SK-N-SH treated with all-trans-retinoic acid at 6 μM for 48 hours (cell line): ENCODE results near the gene KIF1A.

Experiments used
- ATAC-seq: fragments of 200-7000 bp; cut with Tn5 transposase; 3 replicates; pipeline ENCODE4 v1.9.1; 2020; ENCODE audit warnings: mild to moderate bottlenecking, moderate library complexity
- ARNTL ChIP-seq: fragments of 450-650 bp; formaldehyde crosslinking; IDR thresholded peaks from 2 replicates; pipeline ENCODE4 v1.5.0; 2020; ENCODE audit warnings: low read depth, mild to moderate bottlenecking, moderate library complexity, borderline replicate concordance
- BACH2 ChIP-seq: fragments of 250-450 bp; sonication (Bioruptor Pico); IDR thresholded peaks from 2 replicates; pipeline ENCODE4 v1.9.0; 2021; ENCODE audit warnings: mild to moderate bottlenecking, borderline replicate concordance
- CSDC2 ChIP-seq: fragments of 250-450 bp; sonication (Bioruptor Pico); IDR thresholded peaks from 2 replicates; pipeline ENCODE4 v1.5.0; 2020; ENCODE audit warnings: mild to moderate bottlenecking, moderate library complexity
- GLIS3 ChIP-seq: fragments of 250-450 bp; sonication (Bioruptor Pico); IDR thresholded peaks from 2 replicates; pipeline ENCODE4 v1.5.0; 2020; ENCODE audit warnings: mild to moderate bottlenecking, moderate library complexity
- ISL1 ChIP-seq: fragments of 250-450 bp; sonication (Bioruptor Pico); IDR thresholded peaks from 2 replicates; pipeline ENCODE4 v2.1.2; 2022; ENCODE audit warnings: mild to moderate bottlenecking, moderate library complexity
- OSR1 ChIP-seq: fragments of 250-450 bp; sonication (Bioruptor Pico); IDR thresholded peaks from 2 replicates; pipeline ENCODE4 v1.8.0; 2022; ENCODE audit warnings: moderate library complexity, mild to moderate bottlenecking, inconsistent platforms
- RARB ChIP-seq: fragments of 250-450 bp; sonication (Bioruptor Pico); IDR thresholded peaks from 2 replicates; pipeline ENCODE4 v1.8.0; 2021; ENCODE audit warnings: mild to moderate bottlenecking, moderate library complexity
- SNAI2 ChIP-seq: fragments of 250-450 bp; sonication (Bioruptor Pico); IDR thresholded peaks from 2 replicates; pipeline ENCODE4 v1.5.0; 2020; ENCODE audit warnings: mild to moderate bottlenecking, moderate library complexity
- TCF4 ChIP-seq: fragments of 250-450 bp; sonication (Bioruptor Pico); IDR thresholded peaks from 2 replicates; pipeline ENCODE4 v1.8.0; 2021; ENCODE audit warnings: mild to moderate bottlenecking, moderate library complexity, borderline replicate concordance
- TOX ChIP-seq: fragments of 250-450 bp; sonication (Bioruptor Pico); IDR thresholded peaks from 2 replicates; pipeline ENCODE4 v1.8.0; 2021; ENCODE audit warnings: mild to moderate bottlenecking, moderate library complexity, borderline replicate concordance
- ZC3H10 ChIP-seq: fragments of 250-450 bp; sonication (Bioruptor Pico); IDR thresholded peaks from 2 replicates; pipeline ENCODE4 v1.5.1; 2021; ENCODE audit warnings: mild to moderate bottlenecking, moderate library complexity
- ZFP3 ChIP-seq: fragments of 250-450 bp; sonication (Bioruptor Pico); IDR thresholded peaks from 2 replicates; pipeline ENCODE4 v1.5.0; 2020; ENCODE audit warnings: mild to moderate bottlenecking, moderate library complexity
- ZFP30 ChIP-seq: fragments of 450-650 bp; formaldehyde crosslinking; IDR thresholded peaks from 2 replicates; pipeline ENCODE4 v1.5.0; 2022; ENCODE audit warnings: mild to moderate bottlenecking, moderate library complexity
- ZNF565 ChIP-seq: fragments of 450-650 bp; formaldehyde crosslinking; conservative IDR thresholded peaks from 2 replicates; pipeline ENCODE4 v1.5.0; 2020; ENCODE audit warnings: low read depth, mild to moderate bottlenecking, moderate library complexity
- ZNF70 ChIP-seq: fragments of 450-650 bp; formaldehyde crosslinking; IDR thresholded peaks from 2 replicates; pipeline ENCODE4 v1.5.0; 2020; ENCODE audit warnings: mild to moderate bottlenecking, moderate library complexity
- ZNF8 ChIP-seq: fragments of 450-650 bp; formaldehyde crosslinking; IDR thresholded peaks from 2 replicates; pipeline ENCODE4 v1.5.0; 2020; ENCODE audit warnings: mild to moderate bottlenecking, moderate library complexity
- TF ChIP-seq, protein P1 (sequence below): fragments of 250-450 bp; sonication (Bioruptor Pico); IDR thresholded peaks from 2 replicates; pipeline ENCODE4 v1.8.0; 2020; ENCODE audit warnings: mild to moderate bottlenecking, moderate library complexity, borderline replicate concordance
- TF ChIP-seq, protein P2 (sequence below): fragments of 250-450 bp; sonication (Bioruptor Pico); IDR thresholded peaks from 2 replicates; pipeline ENCODE4 v1.5.0; 2020; ENCODE audit warnings: mild to moderate bottlenecking, moderate library complexity
- TF ChIP-seq, protein P3 (sequence below): fragments of 250-450 bp; sonication (Bioruptor Pico); IDR thresholded peaks from 2 replicates; pipeline ENCODE4 v1.8.0; 2021; ENCODE audit warnings: low read depth, mild to moderate bottlenecking, moderate library complexity, borderline replicate concordance

KIF1A gene

GRCh38 chr2:240832205-240832727, 12.2 kb upstream of the KIF1A start:
- no peak for TF ChIP-seq OSR1 (CRISPR knock-in tag)
- peak; percentile 86 for ATAC-seq

DNA sequence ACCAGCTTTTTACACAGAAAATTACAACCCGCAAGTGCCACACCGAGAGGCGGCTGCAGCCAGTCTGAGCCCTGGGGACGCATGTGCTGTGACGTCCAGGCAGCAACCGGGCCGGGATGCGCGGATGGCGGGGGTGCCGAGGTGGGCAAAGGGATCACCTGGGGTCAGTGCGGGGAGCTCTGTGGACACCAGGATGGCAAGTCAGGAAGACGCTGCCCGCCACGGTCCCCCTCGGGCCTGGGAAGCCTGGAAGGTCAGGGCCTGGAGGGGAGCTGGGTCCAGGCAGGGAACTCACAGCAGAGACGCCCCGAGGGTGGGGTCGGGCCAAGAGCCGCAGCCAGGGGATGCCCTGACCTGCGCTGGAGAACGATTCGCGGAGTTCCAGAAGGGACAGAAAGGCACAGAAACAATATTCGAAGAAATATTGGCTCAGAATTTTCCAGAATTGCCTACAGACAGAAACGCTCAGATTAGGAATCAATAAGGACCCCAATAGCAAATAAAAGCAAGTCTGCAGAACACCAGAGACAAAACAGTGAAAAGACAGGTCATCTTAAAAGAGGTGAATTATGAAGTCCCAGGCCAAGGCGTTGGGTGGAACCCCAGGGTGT, 11.7 kb upstream of the KIF1A start:
- ATAC-seq = no peak
- TF ChIP-seq ZFP30 (CRISPR knock-in tag) = no peak
- TF ChIP-seq ZNF565 = no peak
- TF ChIP-seq GLIS3 (CRISPR knock-in tag) = no peak
- TF ChIP-seq TOX = no peak
- no peak for TF ChIP-seq ZNF8 (CRISPR knock-in tag)
- TF ChIP-seq TCF4 (CRISPR knock-in tag) = no peak
- no peak for TF ChIP-seq SNAI2

DNA sequence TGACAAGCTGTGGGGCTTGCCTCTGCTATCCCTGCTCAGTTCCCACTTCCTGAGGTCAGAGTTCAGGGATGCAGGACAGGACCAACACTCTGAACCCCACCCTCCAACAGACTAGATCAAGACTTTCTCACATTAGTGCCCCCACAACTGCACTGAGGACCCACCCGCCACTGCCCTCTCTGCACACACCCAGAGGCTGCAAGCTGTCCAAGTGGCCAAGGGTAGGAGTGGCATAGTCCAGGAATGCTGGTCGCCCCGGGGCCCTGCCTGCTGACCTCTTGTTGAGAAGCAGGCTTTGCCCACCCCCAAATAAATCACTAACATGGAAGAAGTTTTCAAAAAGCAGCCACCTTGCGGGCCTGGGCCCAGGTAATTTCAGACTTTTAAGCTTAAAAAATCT, 5.5 kb upstream of the KIF1A start:
- ATAC-seq = no peak
- no peak for TF ChIP-seq ZNF70 (CRISPR knock-in tag)
- TF ChIP-seq ZNF565 = no peak
- TF ChIP-seq ZFP30 (CRISPR knock-in tag) = no peak
- no peak for TF ChIP-seq ZNF8 (CRISPR knock-in tag)
- TF ChIP-seq CSDC2 (CRISPR knock-in tag) = no peak
- TF ChIP-seq, protein P1, sequence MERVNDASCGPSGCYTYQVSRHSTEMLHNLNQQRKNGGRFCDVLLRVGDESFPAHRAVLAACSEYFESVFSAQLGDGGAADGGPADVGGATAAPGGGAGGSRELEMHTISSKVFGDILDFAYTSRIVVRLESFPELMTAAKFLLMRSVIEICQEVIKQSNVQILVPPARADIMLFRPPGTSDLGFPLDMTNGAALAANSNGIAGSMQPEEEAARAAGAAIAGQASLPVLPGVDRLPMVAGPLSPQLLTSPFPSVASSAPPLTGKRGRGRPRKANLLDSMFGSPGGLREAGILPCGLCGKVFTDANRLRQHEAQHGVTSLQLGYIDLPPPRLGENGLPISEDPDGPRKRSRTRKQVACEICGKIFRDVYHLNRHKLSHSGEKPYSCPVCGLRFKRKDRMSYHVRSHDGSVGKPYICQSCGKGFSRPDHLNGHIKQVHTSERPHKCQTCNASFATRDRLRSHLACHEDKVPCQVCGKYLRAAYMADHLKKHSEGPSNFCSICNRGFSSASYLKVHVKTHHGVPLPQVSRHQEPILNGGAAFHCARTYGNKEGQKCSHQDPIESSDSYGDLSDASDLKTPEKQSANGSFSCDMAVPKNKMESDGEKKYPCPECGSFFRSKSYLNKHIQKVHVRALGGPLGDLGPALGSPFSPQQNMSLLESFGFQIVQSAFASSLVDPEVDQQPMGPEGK (CRISPR knock-in tag) = no peak
- no peak for TF ChIP-seq ZFP3 (CRISPR knock-in tag)

DNA sequence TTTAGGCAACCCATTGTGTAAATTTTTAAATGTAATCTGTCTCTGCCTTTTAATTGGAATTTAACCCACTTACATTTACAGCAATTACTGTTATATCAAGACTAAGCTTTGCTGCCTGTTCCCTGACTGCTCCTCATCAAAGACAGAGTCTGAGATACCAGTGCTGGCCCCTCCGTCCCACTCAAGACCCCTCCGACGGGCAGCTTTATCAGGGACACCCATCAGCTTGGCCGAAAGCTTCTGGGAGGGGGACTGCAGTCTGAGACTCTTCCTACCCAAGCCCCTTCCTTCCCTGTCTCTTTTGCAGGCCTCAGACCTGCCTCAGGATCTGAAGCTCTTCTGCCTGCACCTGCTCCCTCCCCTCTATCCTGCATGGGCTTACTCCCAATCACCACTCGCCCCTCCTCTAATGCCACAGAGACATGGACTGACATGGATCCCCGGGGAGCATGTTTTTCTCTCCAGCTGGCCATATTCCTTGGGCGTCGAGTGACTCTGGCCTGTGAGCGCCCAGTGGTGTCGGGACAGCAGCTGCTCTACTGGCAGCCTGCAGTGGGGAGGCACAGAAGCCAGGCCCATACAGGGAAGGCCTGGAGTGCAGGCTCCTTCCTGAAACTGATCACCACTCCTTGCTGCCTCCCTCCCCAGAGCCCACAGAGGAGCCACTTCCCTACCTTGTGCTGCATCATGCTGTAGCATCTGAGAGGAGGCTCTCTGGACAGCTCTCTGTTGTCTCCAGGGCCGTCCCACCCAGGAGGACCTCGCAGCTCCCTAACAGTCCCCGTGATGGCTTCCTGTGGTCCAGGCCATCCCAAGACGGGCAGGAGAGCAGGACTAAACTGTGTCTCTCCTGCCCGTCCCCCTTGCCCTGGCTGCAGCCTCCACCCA, 3.7 kb upstream of the KIF1A start:
- no peak for ATAC-seq
- no peak for TF ChIP-seq GLIS3 (CRISPR knock-in tag)
- TF ChIP-seq, protein P2, sequence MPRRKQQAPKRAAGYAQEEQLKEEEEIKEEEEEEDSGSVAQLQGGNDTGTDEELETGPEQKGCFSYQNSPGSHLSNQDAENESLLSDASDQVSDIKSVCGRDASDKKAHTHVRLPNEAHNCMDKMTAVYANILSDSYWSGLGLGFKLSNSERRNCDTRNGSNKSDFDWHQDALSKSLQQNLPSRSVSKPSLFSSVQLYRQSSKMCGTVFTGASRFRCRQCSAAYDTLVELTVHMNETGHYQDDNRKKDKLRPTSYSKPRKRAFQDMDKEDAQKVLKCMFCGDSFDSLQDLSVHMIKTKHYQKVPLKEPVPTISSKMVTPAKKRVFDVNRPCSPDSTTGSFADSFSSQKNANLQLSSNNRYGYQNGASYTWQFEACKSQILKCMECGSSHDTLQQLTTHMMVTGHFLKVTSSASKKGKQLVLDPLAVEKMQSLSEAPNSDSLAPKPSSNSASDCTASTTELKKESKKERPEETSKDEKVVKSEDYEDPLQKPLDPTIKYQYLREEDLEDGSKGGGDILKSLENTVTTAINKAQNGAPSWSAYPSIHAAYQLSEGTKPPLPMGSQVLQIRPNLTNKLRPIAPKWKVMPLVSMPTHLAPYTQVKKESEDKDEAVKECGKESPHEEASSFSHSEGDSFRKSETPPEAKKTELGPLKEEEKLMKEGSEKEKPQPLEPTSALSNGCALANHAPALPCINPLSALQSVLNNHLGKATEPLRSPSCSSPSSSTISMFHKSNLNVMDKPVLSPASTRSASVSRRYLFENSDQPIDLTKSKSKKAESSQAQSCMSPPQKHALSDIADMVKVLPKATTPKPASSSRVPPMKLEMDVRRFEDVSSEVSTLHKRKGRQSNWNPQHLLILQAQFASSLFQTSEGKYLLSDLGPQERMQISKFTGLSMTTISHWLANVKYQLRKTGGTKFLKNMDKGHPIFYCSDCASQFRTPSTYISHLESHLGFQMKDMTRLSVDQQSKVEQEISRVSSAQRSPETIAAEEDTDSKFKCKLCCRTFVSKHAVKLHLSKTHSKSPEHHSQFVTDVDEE = no peak
- TF ChIP-seq TCF4 (CRISPR knock-in tag) = no peak
- no peak for TF ChIP-seq ZNF565
- no peak for TF ChIP-seq BACH2 (CRISPR knock-in tag)
- TF ChIP-seq ZNF70 (CRISPR knock-in tag) = no peak
- TF ChIP-seq ARNTL (CRISPR knock-in tag) = no peak
- TF ChIP-seq RARB (CRISPR knock-in tag) = no peak
- no peak for TF ChIP-seq ZFP30 (CRISPR knock-in tag)
- TF ChIP-seq TOX = no peak
- TF ChIP-seq, protein P1 (CRISPR knock-in tag) = no peak
- TF ChIP-seq SNAI2 = no peak
- no peak for TF ChIP-seq ZC3H10 (CRISPR knock-in tag)
- no peak for TF ChIP-seq ISL1
- TF ChIP-seq, protein P3, sequence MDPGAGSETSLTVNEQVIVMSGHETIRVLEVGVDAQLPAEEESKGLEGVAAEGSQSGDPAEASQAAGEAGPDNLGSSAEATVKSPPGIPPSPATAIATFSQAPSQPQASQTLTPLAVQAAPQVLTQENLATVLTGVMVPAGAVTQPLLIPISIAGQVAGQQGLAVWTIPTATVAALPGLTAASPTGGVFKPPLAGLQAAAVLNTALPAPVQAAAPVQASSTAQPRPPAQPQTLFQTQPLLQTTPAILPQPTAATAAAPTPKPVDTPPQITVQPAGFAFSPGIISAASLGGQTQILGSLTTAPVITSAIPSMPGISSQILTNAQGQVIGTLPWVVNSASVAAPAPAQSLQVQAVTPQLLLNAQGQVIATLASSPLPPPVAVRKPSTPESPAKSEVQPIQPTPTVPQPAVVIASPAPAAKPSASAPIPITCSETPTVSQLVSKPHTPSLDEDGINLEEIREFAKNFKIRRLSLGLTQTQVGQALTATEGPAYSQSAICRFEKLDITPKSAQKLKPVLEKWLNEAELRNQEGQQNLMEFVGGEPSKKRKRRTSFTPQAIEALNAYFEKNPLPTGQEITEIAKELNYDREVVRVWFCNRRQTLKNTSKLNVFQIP (CRISPR knock-in tag) = no peak
- TF ChIP-seq ZFP3 (CRISPR knock-in tag) = no peak
